ENCODE results near the gene MAPK14. TPM values are rescaled to one million over a fixed set of nuclear protein-coding genes. Genes with fewer than 3 reads are reported as not detected.

Gene MAPK14
- total and polyA plus RNA-seq, 2 of the 4 experiments (the other 2 are of a cell fraction): 28.4 to 74.4 TPM

- no peak for TF ChIP-seq MAZ (IDR thresholded peaks at IDR 0.05; ENCODE audit: borderline replicate concordance, low read depth, low read length)
Observed at GRCh38 chr6:36120979-36121786, 93.6 kb downstream of the MAPK14 start (continued).

GRCh38 chr6:36121787-36122494 lies 94.3 kb downstream of the MAPK14 start:
- POLR2A ChIA-PET (ENCODE audit: unreplicated experiment): no interaction called here
- dilution Hi-C loops (cut with HindIII; ENCODE audit: low sequenced_read_pairs, unreplicated experiment): no loop called here
- ATAC-seq (ENCODE audit: low read depth) (no peak), DNase-seq (no peak)
- Histone ChIP-seq H2AK5ac (ENCODE audit: low read depth, low read length) (no peak overlapping the region), H3K4me3 (ENCODE audit: insufficient read depth, low read depth, low read length) (no peak overlapping the region), H3K27me3 (ENCODE audit: control insufficient read depth, insufficient read depth, low read length) (no peaks in the 10 kb centered on the region), H2AFZ (replicated peaks; ENCODE audit: low read length, poor library complexity) (no peak overlapping the region), H4K20me1 (ENCODE audit: insufficient read depth, low read length) (no peaks in the 10 kb centered on the region), H3K18ac (ENCODE audit: low read depth, low read length) (no peak overlapping the region), H3K4me2 (ENCODE audit: low read depth, low read length) (no peak overlapping the region), H4K91ac (ENCODE audit: insufficient read depth, low read depth, low read length) (no peak overlapping the region), H3K23ac (ENCODE audit: low read depth, low read length) (no peak overlapping the region), H2BK120ac (ENCODE audit: low read depth, low read length) (no peak overlapping the region), H3K27ac (ENCODE audit: insufficient read depth, low read length) (no peak overlapping the region), H3K56ac (ENCODE audit: extremely low read depth, insufficient read depth, low read length) (no peak overlapping the region), H2BK20ac (ENCODE audit: low read depth, low read length) (no peak overlapping the region), H2BK5ac (ENCODE audit: low read depth, low read length, poor library complexity, severe bottlenecking) (no peak overlapping the region), H3K4ac (ENCODE audit: low read depth, low read length) (no peak overlapping the region), H3K36me3 (ENCODE audit: control insufficient read depth, insufficient read depth, low read length) (peaks cover 2% of the 10 kb centered on the region; the same call in 1 of the 2 replicates), H3K14ac (replicated peaks; ENCODE audit: low read depth, low read length) (no peak overlapping the region), H3K9me1 (ENCODE audit: insufficient read depth, low read length) (peaks cover 15% of the 10 kb centered on the region), H4K8ac (ENCODE audit: low read depth in 2 of 2, low read length in 2 of 2) (no peak overlapping the region), H3K4me1 (ENCODE audit: control insufficient read depth, insufficient read depth, low read length) (peaks cover 12% of the 10 kb centered on the region), H4K5ac (ENCODE audit: low read depth, low read length) (no peak overlapping the region), H2BK15ac (ENCODE audit: low read depth, low read length) (no peak overlapping the region), H2AK9ac (replicated peaks; ENCODE audit: low read depth, low read length, poor library complexity) (no peak overlapping the region), H3K9me3 (ENCODE audit: control insufficient read depth, insufficient read depth, low read length) (no peaks in the 10 kb centered on the region), H3K9ac (ENCODE audit: low read depth, low read length) (no peak overlapping the region), H3K79me1 (ENCODE audit: low read depth in 1 of 2, low read length in 2 of 2) (no peaks in the 10 kb centered on the region)
- in situ Hi-C loops (cut with MboI; ENCODE audit: low sequenced_read_pairs): loop anchor here (5.0 kb wide), 1 partner anchor 80 kb away; no protein-coding TSS in a partner anchor
- BruUV-seq (replicated peaks): no TSS peak
- 66% methylated on average over 2 of the region's 4 CpGs; no CpG with 5 or more reads in 1 of the 2 experiments for WGBS, 2 experiments (ENCODE audit: extremely low coverage in 2 of 2, insufficient read length in 1 of 2)
- intact Hi-C loops (cut with micrococcal nuclease): loop anchor here (2.0 kb wide), 1 partner anchor 239 kb away; no protein-coding TSS in a partner anchor
- CTCF ChIA-PET: no interaction called here
- TF ChIP-seq MAFK (IDR thresholded peaks at IDR 0.05; ENCODE audit: low read depth, low read length) (no peak), RAD21 (IDR thresholded peaks at IDR 0.05; ENCODE audit: low read length) (no peak), FOS (IDR thresholded peaks at IDR 0.05; ENCODE audit: low read depth, low read length) (no peak), RCOR1 (IDR thresholded peaks at IDR 0.05; ENCODE audit: insufficient replicate concordance, low read length) (no peak), CTCF (conservative IDR thresholded peaks at IDR 0.05; ENCODE audit: low read depth, low read length) (no peak), MXI1 (IDR thresholded peaks at IDR 0.05; ENCODE audit: borderline replicate concordance, low read depth, low read length) (no peak), CHD1 (IDR thresholded peaks at IDR 0.05; ENCODE audit: low read depth, low read length) (no peak), MAZ (IDR thresholded peaks at IDR 0.05; ENCODE audit: borderline replicate concordance, low read depth, low read length) (no peak), BHLHE40 (IDR thresholded peaks at IDR 0.05; ENCODE audit: low read depth, low read length) (no peak), POLR2A (IDR thresholded peaks at IDR 0.05; ENCODE audit: low read depth, low read length) (no peak)
